NCI-H2227 (cell line): Measurements from ENCODE around the gene FAAP20.

ENCODE experiments used
- DNase-seq: peaks from one replicate; lab custom pipeline; 2025; ENCODE audit not compliant: unreplicated experiment; lab: John Stamatoyannopoulos, UW

FAAP20 gene

DNA sequence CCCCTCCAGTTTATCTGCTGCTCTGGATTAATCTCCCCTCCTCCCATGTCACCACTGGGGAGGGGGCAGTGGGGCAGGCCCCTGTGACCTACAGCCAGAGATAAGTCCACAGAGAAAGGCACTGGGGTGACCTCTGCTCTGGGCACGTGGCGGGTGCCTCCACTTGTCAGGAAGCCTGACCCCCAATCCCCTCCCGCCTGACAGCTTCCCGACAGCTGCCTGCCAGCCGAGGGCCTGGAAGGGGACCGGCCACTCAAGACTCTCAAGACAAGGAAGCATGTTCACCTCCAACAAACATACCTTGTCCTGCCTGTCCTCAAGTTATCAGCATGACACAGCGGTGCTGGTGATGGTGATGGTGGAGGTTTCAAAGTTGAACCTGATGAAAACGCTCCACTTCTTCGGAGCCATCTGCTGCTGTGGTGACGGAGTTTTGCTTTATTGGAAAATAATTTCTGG, 3.2 kb upstream of the FAAP20 start:
- DNase-seq = no peak

GRCh38 chr1:2196901-2197638, 2.5 kb upstream of the FAAP20 start:
- DNase-seq = no peak

- no peak for DNase-seq
These were observed 1.2 kb upstream of the FAAP20 start for GRCh38 chr1:2195785-2196184.

DNA sequence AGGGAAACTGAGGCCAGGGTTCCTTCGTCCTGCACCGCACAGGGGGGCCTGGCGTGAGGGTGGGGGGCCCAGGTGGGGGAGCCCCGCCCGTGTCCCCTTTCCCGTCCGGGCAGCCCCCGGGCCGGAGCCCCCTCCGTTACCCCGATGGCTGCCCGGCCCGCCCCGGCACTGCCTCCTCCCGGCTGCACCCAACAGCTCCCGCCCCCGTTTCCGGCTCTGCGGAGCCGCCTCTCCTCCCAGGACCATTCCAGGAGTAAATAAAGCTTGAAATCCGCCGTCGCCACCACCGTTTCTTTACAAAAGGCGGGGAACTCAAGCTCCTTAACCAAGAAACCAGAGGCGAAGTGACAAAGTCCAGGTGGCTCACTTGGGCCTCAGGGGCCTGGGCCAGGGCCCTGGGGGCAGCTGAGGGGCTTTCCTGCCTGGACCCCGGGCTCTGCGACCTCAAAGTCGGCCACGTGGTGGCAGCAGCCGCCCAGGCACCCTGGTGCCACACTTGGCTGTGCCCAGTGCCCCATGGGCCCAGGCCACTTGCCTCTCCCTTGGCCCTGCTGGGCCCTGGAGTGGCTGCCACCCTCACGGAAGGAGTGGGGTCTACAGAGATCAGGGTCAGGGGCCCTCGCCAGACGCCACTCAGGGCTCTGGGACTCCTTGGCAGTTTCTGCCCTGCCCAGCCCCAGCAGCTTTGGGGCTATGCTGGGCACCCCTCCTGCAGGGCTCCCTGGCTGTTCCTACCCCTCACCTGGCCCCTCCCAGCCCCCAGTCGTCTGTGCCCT, 514 bp upstream of the FAAP20 start:
- DNase-seq = peak; percentile 89

GRCh38 chr1:2193514-2194281, 874 bp downstream of the FAAP20 start:
- peak; percentile 34 for DNase-seq

GRCh38 chr1:2192031-2192995, 2.3 kb downstream of the FAAP20 start:
- no peak for DNase-seq

- no peak for DNase-seq
These were observed 4.0 kb downstream of the FAAP20 start for GRCh38 chr1:2190491-2190976.

DNA sequence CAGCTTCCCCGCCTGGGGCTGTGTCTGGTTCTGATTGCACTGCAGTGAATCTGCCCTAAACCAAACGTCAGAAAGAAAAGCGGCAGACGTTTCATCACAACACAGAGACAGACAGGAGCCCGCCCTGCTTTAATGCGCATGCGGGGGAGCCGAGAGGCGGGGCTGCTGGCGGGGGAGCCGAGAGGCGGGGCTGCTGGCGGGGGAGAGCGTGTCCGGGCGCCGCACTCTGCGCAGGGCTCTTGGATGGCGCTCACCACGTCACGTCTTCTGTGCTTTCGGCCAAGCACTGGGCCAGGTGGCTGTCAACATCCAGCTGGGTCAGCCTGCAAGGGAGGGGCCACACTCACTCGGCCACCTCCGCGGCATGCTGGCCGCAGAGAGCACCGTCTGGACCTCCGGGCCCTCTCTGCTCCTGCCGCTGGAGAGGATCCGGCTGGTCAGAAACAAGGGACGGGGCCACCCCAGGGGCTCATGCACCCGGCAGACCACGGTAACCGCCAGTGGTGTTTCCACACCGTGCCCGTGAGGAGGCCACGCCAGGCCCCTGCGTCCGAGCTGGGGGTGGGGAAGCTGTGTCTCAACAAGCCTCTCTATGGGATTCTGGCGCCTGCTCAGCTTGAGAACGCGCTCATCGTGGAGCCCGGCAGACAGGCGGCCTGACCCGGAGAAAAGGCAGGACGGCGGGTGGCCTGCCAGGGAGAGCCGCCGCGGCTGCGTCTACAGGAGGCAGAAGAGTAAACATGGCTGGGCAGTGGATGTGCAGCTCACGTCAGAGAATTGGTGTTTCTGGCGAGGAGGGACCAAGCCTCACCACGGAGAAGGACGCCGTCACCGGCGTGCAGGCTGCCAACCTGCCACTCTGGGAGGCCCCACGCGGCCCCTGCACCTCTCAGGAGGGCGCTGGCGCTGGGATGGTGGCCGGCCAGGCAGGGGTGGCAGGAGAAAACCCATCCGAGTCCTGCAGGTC, 4.8 kb downstream of the FAAP20 start:
- DNase-seq = peak; percentile 96

- no peak for DNase-seq
These were observed 6.2 kb downstream of the FAAP20 start for GRCh38 chr1:2188336-2188735.

GRCh38 chr1:2187619-2188018, 7.0 kb downstream of the FAAP20 start:
- no peak for DNase-seq

DNA sequence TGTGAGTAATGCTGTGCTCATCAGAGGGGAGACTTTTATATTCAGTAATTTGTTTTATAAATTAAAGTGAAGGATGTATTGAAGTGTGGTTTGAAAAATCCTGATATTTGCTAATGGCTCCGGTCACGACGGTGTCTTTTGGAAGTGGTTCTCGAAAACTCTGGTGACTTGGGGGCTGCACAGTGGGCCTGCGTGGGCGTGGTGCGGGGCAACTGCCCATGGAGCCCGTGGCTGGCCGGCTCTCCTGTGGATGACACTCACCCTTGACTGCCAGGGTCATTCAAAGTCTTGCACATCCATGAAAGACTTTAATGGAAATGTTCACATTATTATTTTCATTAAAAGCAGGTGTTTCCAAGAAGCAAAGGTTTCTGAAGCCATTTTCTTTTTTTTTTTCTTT, 7.7 kb downstream of the FAAP20 start:
- DNase-seq = no peak

GRCh38 chr1:2185880-2186855, 8.4 kb downstream of the FAAP20 start:
- DNase-seq = no peak

GRCh38 chr1:2184934-2185333, 9.6 kb downstream of the FAAP20 start:
- DNase-seq = no peak

DNA sequence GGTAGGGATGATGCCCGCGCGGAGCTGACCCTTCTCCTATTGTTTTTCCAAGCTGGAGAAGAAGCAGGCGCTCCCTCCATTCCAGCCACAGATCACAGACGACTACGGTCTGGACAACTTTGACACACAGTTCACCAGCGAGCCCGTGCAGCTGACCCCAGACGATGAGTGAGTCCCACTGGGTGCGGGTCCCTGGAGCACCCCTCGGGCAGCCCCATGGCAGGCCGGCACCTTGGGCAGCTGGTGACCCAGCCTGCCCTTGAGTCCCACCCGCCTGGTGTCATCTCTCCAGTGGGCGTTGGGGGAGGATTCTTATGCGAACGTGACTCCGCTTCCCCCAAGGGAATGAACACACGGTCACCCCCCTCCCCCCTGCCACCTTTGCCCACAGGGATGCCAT, 10.0 kb downstream of the FAAP20 start:
- no peak for DNase-seq

DNA sequence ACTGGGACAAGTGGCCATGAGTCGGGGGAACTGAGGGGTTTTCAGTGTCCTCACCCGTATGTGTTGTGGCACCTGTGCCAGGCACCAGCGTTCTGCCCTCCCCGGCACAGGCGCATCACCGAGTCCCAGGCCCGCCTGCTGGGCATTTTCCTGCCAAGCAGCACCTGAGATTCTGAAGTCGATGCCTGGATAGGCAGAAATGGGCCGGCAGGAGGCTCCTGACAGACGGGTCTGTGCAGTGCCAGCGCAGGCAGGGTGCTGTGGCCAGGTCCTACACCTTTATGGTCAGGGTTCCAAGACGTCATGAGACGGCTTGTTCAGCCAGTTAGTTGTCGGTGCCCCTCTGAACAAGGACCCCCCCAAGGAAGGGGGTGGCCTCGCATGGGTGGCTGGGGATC, 10.6 kb downstream of the FAAP20 start:
- DNase-seq = no peak

- DNase-seq = no peak
These were observed 12.2 kb downstream of the FAAP20 start for GRCh38 chr1:2182376-2182775.

- DNase-seq = no peak
These were observed 12.8 kb downstream of the FAAP20 start for GRCh38 chr1:2181752-2182151.

GRCh38 chr1:2181271-2181670, 13.3 kb downstream of the FAAP20 start:
- no peak for DNase-seq
